Right ventricle myocardium inferior (tissue), 1 donor: Measurements from ENCODE around the gene CDK4. TPM values are rescaled to one million over a fixed set of nuclear protein-coding genes. Genes with fewer than 3 reads are reported as not detected.

Source experiments
- ATAC-seq: fragments of 200-7000 bp; cut with Tn5 transposase; one replicate; pipeline ENCODE4 v1.9.1; 2020; ENCODE audit warnings: mild to moderate bottlenecking, moderate library complexity
- DNase-seq: peaks from one replicate; pipeline ENCODE4 v3.0.0; 2021; ENCODE audit errors: missing footprints
- intact Hi-C: fragments of 100-400 bp; cut with DNase I; formaldehyde crosslinking; loops from one replicate; pipeline ENCODE4 v1.11.0; 2022
- total RNA-seq: library from RNA; stranded (reverse); fragmentation: NEBNext Ultra II Directional; extraction: Animal tissue kit (Norgen Biotek cat#: 25700); gene quantifications from one replicate; pipeline ENCODE4 v1.2.1, GENCODE V29; 2021
- donor health status: DM: no; HTN: yes; CAD: no; lungs with severe emphysema.

The CDK4 gene
- total RNA-seq, 1 donor from 2014 or later: 42.3 TPM

- intact Hi-C loops: no loop called here
- DNase-seq (no peak), ATAC-seq (no peak)
Observed at GRCh38 chr12:57743769-57744168, 8.3 kb downstream of the CDK4 start.

GRCh38 chr12:57741844-57742738 lies 10.0 kb downstream of the CDK4 start:
- intact Hi-C loops: no loop called here
- no peak for DNase-seq
- ATAC-seq: no peak

- DNase-seq: no peak
- ATAC-seq: no peak
- intact Hi-C loops: no loop called here
Observed at GRCh38 chr12:57741413-57741789, 10.7 kb downstream of the CDK4 start.

- intact Hi-C loops: no loop called here
- no peak for DNase-seq
- ATAC-seq: no peak
Observed at GRCh38 chr12:57740656-57741412, 11.3 kb downstream of the CDK4 start.

GRCh38 chr12:57739914-57740538 lies 12.1 kb downstream of the CDK4 start:
- intact Hi-C loops: no loop called here
- no peak for DNase-seq
- ATAC-seq: no peak

GRCh38 chr12:57739387-57739786 lies 12.7 kb downstream of the CDK4 start:
- intact Hi-C loops: no loop called here
- DNase-seq: no peak
- no peak for ATAC-seq

- ATAC-seq (no peak), DNase-seq (no peak)
- intact Hi-C loops: no loop called here
Observed at GRCh38 chr12:57738661-57739237, 13.4 kb downstream of the CDK4 start, which contains the start of gene AGAP2. Gene AGAP2, minus strand, starts transcription at chr12:57738742. Its CDS starts 496 bp downstream, at chr12:57738246.

- DNase-seq: no peak
- no peak for ATAC-seq
- intact Hi-C loops: no loop called here
Observed at GRCh38 chr12:57737467-57738460, 14.3 kb downstream of the CDK4 start.

- intact Hi-C loops: no loop called here
- ATAC-seq: no peak
- DNase-seq: no peak
Observed at GRCh38 chr12:57736741-57737466, 15.2 kb downstream of the CDK4 start.

GRCh38 chr12:57735952-57736740 lies 16.0 kb downstream of the CDK4 start:
- ATAC-seq: peak; percentile 24

GRCh38 chr12:57735198-57735855 lies 16.8 kb downstream of the CDK4 start:
- intact Hi-C loops: no loop called here
- ATAC-seq (no peak), DNase-seq (no peak)

More at GRCh38 chr12:57735952-57736740, 16.0 kb downstream of the CDK4 start:
- no peak for DNase-seq
- intact Hi-C loops: no loop called here

- ATAC-seq: no peak
- intact Hi-C loops: no loop called here
Observed at GRCh38 chr12:57734591-57734990, 17.5 kb downstream of the CDK4 start.

GRCh38 chr12:57733928-57734327 lies 18.2 kb downstream of the CDK4 start:
- intact Hi-C loops: no loop called here
- DNase-seq (no peak), ATAC-seq (no peak)

More at GRCh38 chr12:57734591-57734990, 17.5 kb downstream of the CDK4 start:
- DNase-seq: no peak

- intact Hi-C loops: no loop called here
- no peak for ATAC-seq
Observed at GRCh38 chr12:57732726-57733593, 19.1 kb downstream of the CDK4 start.

GRCh38 chr12:57732270-57732669 lies 19.8 kb downstream of the CDK4 start:
- intact Hi-C loops: no loop called here
- DNase-seq (no peak), ATAC-seq (no peak)

More at GRCh38 chr12:57732726-57733593, 19.1 kb downstream of the CDK4 start:
- no peak for DNase-seq
